HG03575 (cell line): Measurements from ENCODE around the gene FCRL6.

Source experiments
- ATAC-seq: cut with Tn5 transposase; IDR thresholded peaks from one replicate; pipeline ENCODE4 v1.9.1; 2021; ENCODE audit not compliant: unreplicated experiment, insufficient number of reproducible peaks, low FRiP score; ENCODE audit errors: extremely low read depth

The FCRL6 gene

GRCh38 chr1:159830722-159831121, 28.6 kb downstream of the FCRL6 start:
- ATAC-seq: no peak

GRCh38 chr1:159831412-159832141, 29.4 kb downstream of the FCRL6 start:
- no peak for ATAC-seq

- ATAC-seq: no peak
These were observed 30.1 kb downstream of the FCRL6 start for GRCh38 chr1:159832309-159832708.

GRCh38 chr1:159835356-159835755, 33.2 kb downstream of the FCRL6 start:
- ATAC-seq: no peak

- ATAC-seq: no peak
These were observed 33.8 kb downstream of the FCRL6 start for GRCh38 chr1:159835862-159836525.

- ATAC-seq: peak; percentile 38
These were observed 36.6 kb downstream of the FCRL6 start for GRCh38 chr1:159838715-159839114.

- ATAC-seq: peak; percentile 35
These were observed 37.1 kb downstream of the FCRL6 start for GRCh38 chr1:159839116-159839849.

- ATAC-seq: no peak
These were observed 39.6 kb downstream of the FCRL6 start for GRCh38 chr1:159841749-159842148.

- no peak for ATAC-seq
These were observed 41.3 kb downstream of the FCRL6 start for GRCh38 chr1:159843459-159843858.

GRCh38 chr1:159845751-159846629, 43.8 kb downstream of the FCRL6 start:
- ATAC-seq: no peak

GRCh38 chr1:159847231-159847630, 45.1 kb downstream of the FCRL6 start:
- ATAC-seq: no peak

- no peak for ATAC-seq
These were observed 46.2 kb downstream of the FCRL6 start for GRCh38 chr1:159848326-159848725.

- ATAC-seq: no peak
These were observed 47.6 kb downstream of the FCRL6 start for GRCh38 chr1:159849626-159850366.

- ATAC-seq: no peak
These were observed 49.2 kb downstream of the FCRL6 start for GRCh38 chr1:159851407-159851806.

- no peak for ATAC-seq
These were observed 51.4 kb downstream of the FCRL6 start for GRCh38 chr1:159853417-159854115.

GRCh38 chr1:159854116-159854692, 52.0 kb downstream of the FCRL6 start:
- ATAC-seq: no peak

GRCh38 chr1:159854693-159855192, 52.6 kb downstream of the FCRL6 start:
- ATAC-seq: no peak
